ENCODE results near the gene ACSF3. TPM values are rescaled to one million over a fixed set of nuclear protein-coding genes. Genes with fewer than 3 reads are reported as not detected.
"Not testable (repeated sequence)": the region's sequence is repeated elsewhere in the genome, so short reads cannot be mapped to it uniquely, and the experiment has no call there.

The ACSF3 gene
- total RNA-seq, 1 donor from 2014 or later = 41.6 TPM

GRCh38 chr16:89062389-89063345 is 31.0 kb upstream of the ACSF3 start:
- no peaks in the 10 kb centered on the region for H3K27me3 Mint-ChIP-seq
- intact Hi-C loops (cut with micrococcal nuclease) = no loop called here
- H3K36me3 Mint-ChIP-seq (ENCODE audit: low read depth) = no peaks in the 10 kb centered on the region
- H3K27ac Mint-ChIP-seq = no peak overlapping the region
- H3K4me1 Mint-ChIP-seq = no peaks in the 10 kb centered on the region
- H3K9me3 Mint-ChIP-seq = no peaks in the 10 kb centered on the region
- no peak overlapping the region for H3K4me3 Mint-ChIP-seq
- DNase-seq = no peak

GRCh38 chr16:89063768-89064320 is 29.8 kb upstream of the ACSF3 start:
- intact Hi-C loops (cut with micrococcal nuclease) = no loop called here
- no peaks in the 10 kb centered on the region for H3K4me1 Mint-ChIP-seq
- no peaks in the 10 kb centered on the region for H3K9me3 Mint-ChIP-seq
- no peaks in the 10 kb centered on the region for H3K36me3 Mint-ChIP-seq (ENCODE audit: low read depth)
- H3K27ac Mint-ChIP-seq = no peak overlapping the region
- no peaks in the 10 kb centered on the region for H3K27me3 Mint-ChIP-seq
- no peak overlapping the region for H3K4me3 Mint-ChIP-seq
- no peak for DNase-seq

- Mint-ChIP-seq H3K9me3 (no peaks in the 10 kb centered on the region), H3K4me3 (no peak overlapping the region), H3K27me3 (no peaks in the 10 kb centered on the region), H3K27ac (no peak overlapping the region), H3K36me3 (ENCODE audit: low read depth) (no peaks in the 10 kb centered on the region), H3K4me1 (no peaks in the 10 kb centered on the region)
- DNase-seq = no peak
- intact Hi-C loops (cut with micrococcal nuclease) = no loop called here
These were observed 28.8 kb upstream of the ACSF3 start for GRCh38 chr16:89064606-89065457.

- no peaks in the 10 kb centered on the region for H3K27me3 Mint-ChIP-seq
These were observed 28.2 kb upstream of the ACSF3 start for GRCh38 chr16:89065458-89065822.

GRCh38 chr16:89066721-89067120 is 26.9 kb upstream of the ACSF3 start:
- intact Hi-C loops (cut with micrococcal nuclease) = no loop called here
- H3K9me3 Mint-ChIP-seq = no peaks in the 10 kb centered on the region
- no peaks in the 10 kb centered on the region for H3K4me1 Mint-ChIP-seq
- H3K27ac Mint-ChIP-seq = no peak overlapping the region
- no peaks in the 10 kb centered on the region for H3K27me3 Mint-ChIP-seq
- H3K36me3 Mint-ChIP-seq (ENCODE audit: low read depth) = no peaks in the 10 kb centered on the region
- DNase-seq = no peak
- no peak overlapping the region for H3K4me3 Mint-ChIP-seq

More at GRCh38 chr16:89065458-89065822, 28.2 kb upstream of the ACSF3 start:
- Mint-ChIP-seq H3K4me1 (no peaks in the 10 kb centered on the region), H3K27ac (no peak overlapping the region), H3K4me3 (no peak overlapping the region), H3K36me3 (ENCODE audit: low read depth) (no peaks in the 10 kb centered on the region), H3K9me3 (no peaks in the 10 kb centered on the region)
- no peak for DNase-seq
- intact Hi-C loops (cut with micrococcal nuclease) = no loop called here

- Mint-ChIP-seq H3K27me3 (no peaks in the 10 kb centered on the region), H3K4me3 (no peak overlapping the region), H3K9me3 (no peaks in the 10 kb centered on the region), H3K27ac (no peak overlapping the region), H3K36me3 (ENCODE audit: low read depth) (no peaks in the 10 kb centered on the region), H3K4me1 (no peaks in the 10 kb centered on the region)
- no peak for DNase-seq
- intact Hi-C loops (cut with micrococcal nuclease) = no loop called here
These were observed 25.8 kb upstream of the ACSF3 start for GRCh38 chr16:89067677-89068443.

GRCh38 chr16:89068814-89069616 is 24.6 kb upstream of the ACSF3 start:
- H3K9me3 Mint-ChIP-seq; H3K4me1 Mint-ChIP-seq; H3K27ac Mint-ChIP-seq; H3K27me3 Mint-ChIP-seq; intact Hi-C loops (cut with micrococcal nuclease); DNase-seq; H3K36me3 Mint-ChIP-seq (ENCODE audit: low read depth); H3K4me3 Mint-ChIP-seq: not testable (repeated sequence)

GRCh38 chr16:89069920-89070319 is 23.7 kb upstream of the ACSF3 start:
- no peaks in the 10 kb centered on the region for H3K36me3 Mint-ChIP-seq (ENCODE audit: low read depth)
- DNase-seq = no peak
- no peak overlapping the region for H3K4me3 Mint-ChIP-seq
- H3K9me3 Mint-ChIP-seq = no peaks in the 10 kb centered on the region
- H3K27me3 Mint-ChIP-seq = no peaks in the 10 kb centered on the region
- intact Hi-C loops (cut with micrococcal nuclease) = no loop called here
- no peaks in the 10 kb centered on the region for H3K4me1 Mint-ChIP-seq
- H3K27ac Mint-ChIP-seq = no peak overlapping the region

- no peaks in the 10 kb centered on the region for H3K27me3 Mint-ChIP-seq
- H3K4me3 Mint-ChIP-seq = no peak overlapping the region
- H3K36me3 Mint-ChIP-seq (ENCODE audit: low read depth) = no peaks in the 10 kb centered on the region
- no peak for DNase-seq
- H3K4me1 Mint-ChIP-seq = no peaks in the 10 kb centered on the region
- H3K9me3 Mint-ChIP-seq = peaks cover 2% of the 10 kb centered on the region
- no peak overlapping the region for H3K27ac Mint-ChIP-seq
- intact Hi-C loops (cut with micrococcal nuclease) = no loop called here
These were observed 23.1 kb upstream of the ACSF3 start for GRCh38 chr16:89070590-89070989.

GRCh38 chr16:89071686-89072547 is 21.7 kb upstream of the ACSF3 start:
- intact Hi-C loops (cut with micrococcal nuclease) = no loop called here
- Mint-ChIP-seq H3K9me3 (peaks cover 11% of the 10 kb centered on the region), H3K27me3 (no peaks in the 10 kb centered on the region), H3K27ac (no peak overlapping the region), H3K4me3 (no peak overlapping the region), H3K36me3 (ENCODE audit: low read depth) (no peaks in the 10 kb centered on the region), H3K4me1 (no peaks in the 10 kb centered on the region)
- DNase-seq = no peak

- no peak for DNase-seq
- Mint-ChIP-seq H3K27ac (no peak overlapping the region), H3K9me3 (peaks cover 11% of the 10 kb centered on the region), H3K27me3 (no peaks in the 10 kb centered on the region), H3K4me1 (no peaks in the 10 kb centered on the region), H3K36me3 (ENCODE audit: low read depth) (no peaks in the 10 kb centered on the region), H3K4me3 (no peak overlapping the region)
- intact Hi-C loops (cut with micrococcal nuclease) = no loop called here
These were observed 21.0 kb upstream of the ACSF3 start for GRCh38 chr16:89072548-89073130.
